PC-3 (cell line): ENCODE data around the gene MID2. TPM values are rescaled to one million over a fixed set of nuclear protein-coding genes. Genes with fewer than 3 reads are reported as not detected.

Source experiments
- ATAC-seq: fragments of 200-7000 bp; cut with Tn5 transposase; 2 replicates; pipeline ENCODE4 v1.9.1; 2020; ENCODE audit warnings: mild to moderate bottlenecking, moderate library complexity
- BruUV-seq: library from RNA; stranded (reverse); fragments of 400-500 nt; replicated peaks from 2 replicates; lab custom pipeline; 2021; lab: Mats Ljungman, UMichigan
- CTCF ChIA-PET: fragments of 300-600 bp; sonication (Branson Sonifier 250); formaldehyde crosslinking; loops from one replicate; lab custom pipeline; 2022; ENCODE audit warnings: antibody characterized with exemption; lab: Charles Lee
- POLR2A ChIA-PET: fragments of 300-600 bp; sonication (Branson Sonifier 250); formaldehyde crosslinking; loops from one replicate; lab custom pipeline; 2022; ENCODE audit warnings: antibody characterized with exemption; ENCODE audit not compliant: unreplicated experiment; lab: Charles Lee
- DNase-seq: peaks from one replicate; pipeline ENCODE4 v3.0.0-alpha.2; 2015
- H2AFZ ChIP-seq: fragments of 300-600 bp; sonication (generic); 2 replicates; pipeline ENCODE4 v1.6.0; 2016; ENCODE audit warnings: antibody characterized with exemption, low read length
- H3F3A ChIP-seq: fragments of 300-600 bp; sonication (generic); one replicate; pipeline ENCODE4 v1.6.0; 2017; ENCODE audit warnings: antibody characterized with exemption, low read length, control low read depth, mild to moderate bottlenecking; ENCODE audit not compliant: unreplicated experiment
- H3K27ac ChIP-seq: fragments of 300-600 bp; sonication (generic); 2 replicates; pipeline ENCODE4 v1.5.1; 2016; ENCODE audit warnings: mild to moderate bottlenecking, low read length
- H3K27me3 ChIP-seq: fragments of 300-600 bp; sonication (generic); 2 replicates; pipeline ENCODE4 v1.6.1; 2016; ENCODE audit warnings: low read length, mixed read lengths
- H3K36me3 ChIP-seq: fragments of 300-600 bp; sonication (generic); 2 replicates; pipeline ENCODE4 v1.6.1; 2016; ENCODE audit warnings: low read depth, mixed run types, low read length, mixed read lengths
- H3K4me1 ChIP-seq: fragments of 300-600 bp; sonication (generic); 2 replicates; pipeline ENCODE4 v1.5.1; 2016; ENCODE audit warnings: low read length; ENCODE audit not compliant: insufficient read depth
- H3K4me2 ChIP-seq: fragments of 300-600 bp; sonication (generic); 2 replicates; pipeline ENCODE4 v1.6.0; 2016; ENCODE audit warnings: low read length
- H3K4me3 ChIP-seq: fragments of 300-600 bp; sonication (generic); 2 replicates; pipeline ENCODE4 v1.5.1; 2016; ENCODE audit warnings: mild to moderate bottlenecking, low read length, mixed read lengths
- H3K79me2 ChIP-seq: fragments of 300-600 bp; sonication (generic); 2 replicates; pipeline ENCODE4 v1.6.1; 2017; ENCODE audit warnings: low read length, mixed read lengths
- H3K9ac ChIP-seq: fragments of 300-600 bp; sonication (generic); 2 replicates; pipeline ENCODE4 v1.6.0; 2016; ENCODE audit warnings: mild to moderate bottlenecking, low read length
- H3K9me2 ChIP-seq: fragments of 300-600 bp; sonication (generic); replicated peaks from 2 replicates; pipeline ENCODE4 v1.6.1; 2016; ENCODE audit warnings: mixed run types, low read length, mixed read lengths
- H3K9me3 ChIP-seq: fragments of 300-600 bp; sonication (generic); 2 replicates; pipeline ENCODE4 v1.6.1; 2016; ENCODE audit warnings: low read length, mixed read lengths
- H4K20me1 ChIP-seq: fragments of 300-600 bp; sonication (generic); 2 replicates; pipeline ENCODE4 v1.6.1; 2016; ENCODE audit warnings: low read length, mixed read lengths
- EZH2 ChIP-seq: fragments of 300-600 bp; sonication (generic); IDR thresholded peaks from one replicate; pipeline ENCODE4 v1.6.1; 2017; ENCODE audit warnings: antibody characterized with exemption, mild to moderate bottlenecking, low read length; ENCODE audit not compliant: unreplicated experiment
- EZH2phosphoT487 ChIP-seq: fragments of 300-600 bp; sonication (generic); IDR thresholded peaks from 2 replicates; pipeline ENCODE4 v1.6.1; 2018; ENCODE audit warnings: mild to moderate bottlenecking, antibody characterized with exemption, low read length, borderline replicate concordance
- intact Hi-C: fragments of 100-400 bp; cut with micrococcal nuclease; formaldehyde crosslinking; loops from 2 replicates; pipeline ENCODE4 v1.9.0; 2023
- total RNA-seq: library from RNA; depleted of rRNA; stranded (reverse); fragments of >200 nt; gene quantifications from 2 replicates; pipeline ENCODE4 v1.2.3, GENCODE V29; 2014
- TF ChIP-seq, protein P1 (sequence below): fragments of 300-600 bp; sonication (generic); conservative IDR thresholded peaks from 2 replicates; pipeline ENCODE4 v1.5.1; 2017; ENCODE audit warnings: antibody characterized with exemption, low read depth, mild to moderate bottlenecking, low read length

MID2 gene
- total RNA-seq, 1 experiment from 2014 or later, result 19.2 TPM

DNA sequence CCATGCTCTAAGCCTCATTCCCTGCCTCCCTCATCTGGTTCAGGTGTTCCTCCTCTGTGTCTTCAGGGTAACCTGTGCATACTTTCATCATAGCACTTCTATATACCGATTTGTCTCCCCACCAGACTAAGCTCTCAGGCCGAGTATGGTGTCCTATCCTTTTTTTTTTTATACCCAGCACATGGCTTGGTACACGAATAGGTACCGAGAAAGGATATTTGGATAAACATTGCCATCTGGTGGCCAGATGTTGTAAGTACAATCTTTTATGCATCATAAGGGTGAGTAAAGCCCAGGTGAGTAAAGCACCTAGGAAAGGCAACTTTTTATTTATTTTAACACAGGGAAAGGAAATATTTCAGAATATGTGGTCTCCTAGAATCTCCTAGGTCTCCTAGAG is 68.4 kb downstream of the MID2 start:
- Histone ChIP-seq H3K9me2 (no peaks in the 10 kb centered on the region), H3K36me3 (peaks cover 4% of the 10 kb centered on the region; the same call in 1 of the 2 replicates), H3K4me2 (no peak overlapping the region), H3K79me2 (no peaks in the 10 kb centered on the region), H3K4me3 (no peak overlapping the region), H2AFZ (no peak overlapping the region), H3K9ac (no peak overlapping the region), H3K4me1 (no peaks in the 10 kb centered on the region), H3K27me3 (no peaks in the 10 kb centered on the region), H3K9me3 (no peaks in the 10 kb centered on the region), H4K20me1 (no peaks in the 10 kb centered on the region), H3F3A (no peaks in the 10 kb centered on the region), H3K27ac (no peak overlapping the region)
- CTCF ChIA-PET, result interaction anchor here (0.6 kb wide), 1 partner anchor 218 kb away, joined by 3 read pairs; no protein-coding TSS in a partner anchor
- ATAC-seq (peak; percentile 77), DNase-seq (peak; percentile 77)
- intact Hi-C loops, result loop anchor here (1.0 to 10.0 kb wide), 5 partner anchors 117 to 999 kb away; partner anchors contain the start of gene NCBP2L
- no peak for TF ChIP-seq EZH2phosphoT487
- TF ChIP-seq, protein P1, sequence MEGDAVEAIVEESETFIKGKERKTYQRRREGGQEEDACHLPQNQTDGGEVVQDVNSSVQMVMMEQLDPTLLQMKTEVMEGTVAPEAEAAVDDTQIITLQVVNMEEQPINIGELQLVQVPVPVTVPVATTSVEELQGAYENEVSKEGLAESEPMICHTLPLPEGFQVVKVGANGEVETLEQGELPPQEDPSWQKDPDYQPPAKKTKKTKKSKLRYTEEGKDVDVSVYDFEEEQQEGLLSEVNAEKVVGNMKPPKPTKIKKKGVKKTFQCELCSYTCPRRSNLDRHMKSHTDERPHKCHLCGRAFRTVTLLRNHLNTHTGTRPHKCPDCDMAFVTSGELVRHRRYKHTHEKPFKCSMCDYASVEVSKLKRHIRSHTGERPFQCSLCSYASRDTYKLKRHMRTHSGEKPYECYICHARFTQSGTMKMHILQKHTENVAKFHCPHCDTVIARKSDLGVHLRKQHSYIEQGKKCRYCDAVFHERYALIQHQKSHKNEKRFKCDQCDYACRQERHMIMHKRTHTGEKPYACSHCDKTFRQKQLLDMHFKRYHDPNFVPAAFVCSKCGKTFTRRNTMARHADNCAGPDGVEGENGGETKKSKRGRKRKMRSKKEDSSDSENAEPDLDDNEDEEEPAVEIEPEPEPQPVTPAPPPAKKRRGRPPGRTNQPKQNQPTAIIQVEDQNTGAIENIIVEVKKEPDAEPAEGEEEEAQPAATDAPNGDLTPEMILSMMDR, result peak; percentile 76
- TF ChIP-seq EZH2, result no peak
- BruUV-seq, result no TSS peak
- POLR2A ChIA-PET, result interaction anchor here (0.6 kb wide), 1 partner anchor 107 kb away, joined by 4 read pairs; no protein-coding TSS in a partner anchor

DNA sequence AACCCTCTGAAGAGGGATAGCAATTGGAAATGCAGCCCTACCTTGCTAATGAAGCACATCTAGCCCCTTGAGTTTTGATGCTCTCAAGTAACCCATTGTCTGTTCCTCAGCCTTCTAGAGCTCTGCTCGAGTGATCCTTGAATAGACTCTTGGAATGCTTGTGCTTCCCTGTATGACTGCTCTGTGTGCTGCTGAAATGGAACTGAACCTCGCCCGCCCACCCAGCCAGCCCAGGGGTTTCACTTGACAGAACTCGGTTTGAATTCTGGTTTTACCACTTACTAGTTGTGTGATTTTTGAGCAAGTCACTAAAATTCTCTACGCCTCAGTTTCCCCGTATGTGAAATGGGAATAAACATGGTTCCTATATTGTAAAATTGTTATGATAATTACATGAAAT is 77.1 kb downstream of the MID2 start:
- POLR2A ChIA-PET, result no interaction called here

DNA sequence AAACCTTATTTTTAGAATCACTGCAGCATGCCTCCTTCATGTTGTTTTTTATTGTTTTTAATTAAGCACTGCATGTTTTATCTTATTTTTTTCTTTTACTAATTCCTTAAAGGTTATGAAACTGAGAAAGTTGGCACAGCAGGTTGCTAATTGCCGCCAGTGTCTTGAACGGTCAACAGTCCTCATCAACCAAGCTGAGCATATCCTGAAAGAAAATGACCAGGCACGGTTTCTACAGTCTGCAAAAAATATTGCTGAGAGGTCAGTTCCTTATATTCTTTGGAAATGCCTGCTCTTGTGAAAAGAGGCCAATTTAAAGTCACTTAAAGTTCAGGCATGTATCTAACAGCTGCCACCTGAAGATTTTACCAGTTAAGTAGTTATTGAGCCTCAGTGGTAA is 79.7 kb downstream of the MID2 start:
- Histone ChIP-seq H3K4me1 (no peaks in the 10 kb centered on the region), H3K36me3 (no peaks in the 10 kb centered on the region; the same call in none of the 2 replicates), H3K9me2 (no peaks in the 10 kb centered on the region), H3K27me3 (no peaks in the 10 kb centered on the region), H3F3A (no peaks in the 10 kb centered on the region), H3K4me2 (no peak overlapping the region), H4K20me1 (no peaks in the 10 kb centered on the region), H3K9me3 (no peaks in the 10 kb centered on the region), H3K4me3 (no peak overlapping the region), H2AFZ (no peak overlapping the region), H3K9ac (no peak overlapping the region), H3K27ac (no peak overlapping the region), H3K79me2 (no peaks in the 10 kb centered on the region)
- BruUV-seq, result no TSS peak
- POLR2A ChIA-PET, result no interaction called here
- intact Hi-C loops, result no loop called here
- TF ChIP-seq EZH2phosphoT487, result no peak
- TF ChIP-seq, protein P1, result no peak
- no peak for TF ChIP-seq EZH2
- DNase-seq (no peak), ATAC-seq (no peak)
- CTCF ChIA-PET, result no interaction called here

More for the DNA sequence above, 77.1 kb downstream of the MID2 start:
- BruUV-seq, result no TSS peak
- H3K27me3 ChIP-seq, result no peaks in the 10 kb centered on the region
- ATAC-seq (no peak), DNase-seq (no peak)
- H3K9me2 ChIP-seq, result no peaks in the 10 kb centered on the region
- H2AFZ ChIP-seq, result no peak overlapping the region
- TF ChIP-seq, protein P1, result no peak
- no peak for TF ChIP-seq EZH2phosphoT487
- no peak for TF ChIP-seq EZH2
- CTCF ChIA-PET, result no interaction called here
- H4K20me1 ChIP-seq, result no peaks in the 10 kb centered on the region
- H3K9me3 ChIP-seq, result no peaks in the 10 kb centered on the region
- H3K79me2 ChIP-seq, result no peaks in the 10 kb centered on the region
- H3K27ac ChIP-seq, result no peak overlapping the region
- H3K4me3 ChIP-seq, result no peak overlapping the region
- no peak overlapping the region for H3K9ac ChIP-seq
- no peaks in the 10 kb centered on the region; the same call in 1 of the 2 replicates for H3K36me3 ChIP-seq
- no peaks in the 10 kb centered on the region for H3F3A ChIP-seq
- no peaks in the 10 kb centered on the region for H3K4me1 ChIP-seq
- intact Hi-C loops, result no loop called here
- H3K4me2 ChIP-seq, result no peak overlapping the region
